DOHH2 (cell line): ENCODE data around the gene BICC1.

Experiments
- H3F3A ChIP-seq: fragments of 200-600 bp; sonication (generic), shearing (Covaris generic); 2 replicates; pipeline ENCODE4 v1.6.0; 2016; ENCODE audit warnings: antibody characterized with exemption, mild to moderate bottlenecking; ENCODE audit not compliant: control insufficient read depth, insufficient read depth
- H3K27ac ChIP-seq: fragments of 200-600 bp; sonication (generic); 2 replicates; pipeline ENCODE4 v1.5.1; 2014; ENCODE audit warnings: low read depth, mild to moderate bottlenecking, low read length, moderate library complexity
- H3K27me3 ChIP-seq: fragments of 200-600 bp; sonication (generic); 2 replicates; pipeline ENCODE4 v1.6.1; 2014; ENCODE audit warnings: mild to moderate bottlenecking, low read length, mixed read lengths; ENCODE audit not compliant: control insufficient read depth
- H3K36me3 ChIP-seq: fragments of 200-600 bp; sonication (generic); 2 replicates; pipeline ENCODE4 v1.6.1; 2014; ENCODE audit warnings: mild to moderate bottlenecking, low read length, moderate library complexity, mixed read lengths; ENCODE audit not compliant: control insufficient read depth
- H3K4me1 ChIP-seq: fragments of 200-600 bp; sonication (generic); 2 replicates; pipeline ENCODE4 v1.6.1; 2014; ENCODE audit warnings: mild to moderate bottlenecking, low read length, mixed read lengths; ENCODE audit not compliant: control insufficient read depth
- H3K4me2 ChIP-seq: fragments of 200-600 bp; sonication (generic); 2 replicates; pipeline ENCODE4 v1.6.0; 2014; ENCODE audit warnings: mild to moderate bottlenecking, low read length, moderate library complexity
- H3K4me3 ChIP-seq: fragments of 200-600 bp; sonication (generic); 2 replicates; pipeline ENCODE4 v1.5.1; 2014; ENCODE audit warnings: mild to moderate bottlenecking, low read length, mixed read lengths
- H3K79me2 ChIP-seq: fragments of 200-600 bp; sonication (generic); 2 replicates; pipeline ENCODE4 v1.6.1; 2014; ENCODE audit warnings: mild to moderate bottlenecking, low read length, mixed read lengths; ENCODE audit not compliant: control insufficient read depth
- H3K9me2 ChIP-seq: fragments of 200-600 bp; sonication (generic); replicated peaks from 2 replicates; pipeline ENCODE4 v1.6.1; 2014; ENCODE audit warnings: mild to moderate bottlenecking, low read length, mixed read lengths; ENCODE audit not compliant: control insufficient read depth
- H3K9me3 ChIP-seq: fragments of 200-600 bp; sonication (generic); 2 replicates; pipeline ENCODE4 v1.6.1; 2014; ENCODE audit warnings: antibody characterized with exemption, low read length, mixed read lengths; ENCODE audit not compliant: control insufficient read depth, insufficient read depth
- H4K20me1 ChIP-seq: fragments of 200-600 bp; sonication (generic); 2 replicates; pipeline ENCODE4 v1.6.0; 2014; ENCODE audit warnings: low read depth, mild to moderate bottlenecking, antibody characterized with exemption, low read length, moderate library complexity; ENCODE audit not compliant: control insufficient read depth, insufficient read depth
- EZH2phosphoT487 ChIP-seq: fragments of 200-600 bp; sonication (generic); IDR thresholded peaks from 2 replicates; pipeline ENCODE4 v1.6.1; 2017; ENCODE audit warnings: borderline replicate concordance, mild to moderate bottlenecking, antibody characterized with exemption, low read length, moderate library complexity, mixed read lengths
- TF ChIP-seq, protein P1 (sequence below): fragments of 200-600 bp; sonication (generic); IDR thresholded peaks from one replicate; pipeline ENCODE4 v1.5.1; 2014; ENCODE audit warnings: antibody characterized with exemption, mild to moderate bottlenecking, low read depth, low read length; ENCODE audit not compliant: poor library complexity, severe bottlenecking

The BICC1 gene

DNA sequence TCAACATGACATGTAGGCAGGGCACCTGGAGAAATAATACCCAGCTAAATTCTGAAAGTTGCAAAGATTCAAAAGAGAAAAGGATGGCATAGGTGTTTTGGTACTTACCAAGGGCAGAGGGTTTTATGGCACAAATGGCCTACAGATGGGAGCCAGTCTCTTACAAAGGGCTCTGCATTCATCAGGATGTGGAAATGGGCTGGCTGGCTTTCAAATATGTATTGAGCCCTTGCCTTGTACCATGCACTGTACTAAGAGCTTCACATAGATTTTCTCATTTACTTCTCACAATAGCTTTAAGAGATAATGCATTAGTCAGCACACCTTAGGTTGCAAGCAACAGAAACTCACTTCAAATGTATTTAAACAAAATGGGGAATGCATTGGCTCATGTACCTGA, 327.1 kb downstream of the BICC1 start:
- no peak overlapping the region for H3K4me2 ChIP-seq
- H3K27me3 ChIP-seq: no peaks in the 10 kb centered on the region
- H3K9me3 ChIP-seq: no peaks in the 10 kb centered on the region
- H3K36me3 ChIP-seq: no peaks in the 10 kb centered on the region
- no peak overlapping the region for H3K27ac ChIP-seq
- H3K4me1 ChIP-seq: no peaks in the 10 kb centered on the region
- H3F3A ChIP-seq: no peaks in the 10 kb centered on the region
- H3K4me3 ChIP-seq: no peak overlapping the region
- no peaks in the 10 kb centered on the region for H4K20me1 ChIP-seq
- no peaks in the 10 kb centered on the region for H3K9me2 ChIP-seq
- TF ChIP-seq EZH2phosphoT487: no peak
- TF ChIP-seq, protein P1, sequence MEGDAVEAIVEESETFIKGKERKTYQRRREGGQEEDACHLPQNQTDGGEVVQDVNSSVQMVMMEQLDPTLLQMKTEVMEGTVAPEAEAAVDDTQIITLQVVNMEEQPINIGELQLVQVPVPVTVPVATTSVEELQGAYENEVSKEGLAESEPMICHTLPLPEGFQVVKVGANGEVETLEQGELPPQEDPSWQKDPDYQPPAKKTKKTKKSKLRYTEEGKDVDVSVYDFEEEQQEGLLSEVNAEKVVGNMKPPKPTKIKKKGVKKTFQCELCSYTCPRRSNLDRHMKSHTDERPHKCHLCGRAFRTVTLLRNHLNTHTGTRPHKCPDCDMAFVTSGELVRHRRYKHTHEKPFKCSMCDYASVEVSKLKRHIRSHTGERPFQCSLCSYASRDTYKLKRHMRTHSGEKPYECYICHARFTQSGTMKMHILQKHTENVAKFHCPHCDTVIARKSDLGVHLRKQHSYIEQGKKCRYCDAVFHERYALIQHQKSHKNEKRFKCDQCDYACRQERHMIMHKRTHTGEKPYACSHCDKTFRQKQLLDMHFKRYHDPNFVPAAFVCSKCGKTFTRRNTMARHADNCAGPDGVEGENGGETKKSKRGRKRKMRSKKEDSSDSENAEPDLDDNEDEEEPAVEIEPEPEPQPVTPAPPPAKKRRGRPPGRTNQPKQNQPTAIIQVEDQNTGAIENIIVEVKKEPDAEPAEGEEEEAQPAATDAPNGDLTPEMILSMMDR: no peak
- H3K79me2 ChIP-seq: no peaks in the 10 kb centered on the region

DNA sequence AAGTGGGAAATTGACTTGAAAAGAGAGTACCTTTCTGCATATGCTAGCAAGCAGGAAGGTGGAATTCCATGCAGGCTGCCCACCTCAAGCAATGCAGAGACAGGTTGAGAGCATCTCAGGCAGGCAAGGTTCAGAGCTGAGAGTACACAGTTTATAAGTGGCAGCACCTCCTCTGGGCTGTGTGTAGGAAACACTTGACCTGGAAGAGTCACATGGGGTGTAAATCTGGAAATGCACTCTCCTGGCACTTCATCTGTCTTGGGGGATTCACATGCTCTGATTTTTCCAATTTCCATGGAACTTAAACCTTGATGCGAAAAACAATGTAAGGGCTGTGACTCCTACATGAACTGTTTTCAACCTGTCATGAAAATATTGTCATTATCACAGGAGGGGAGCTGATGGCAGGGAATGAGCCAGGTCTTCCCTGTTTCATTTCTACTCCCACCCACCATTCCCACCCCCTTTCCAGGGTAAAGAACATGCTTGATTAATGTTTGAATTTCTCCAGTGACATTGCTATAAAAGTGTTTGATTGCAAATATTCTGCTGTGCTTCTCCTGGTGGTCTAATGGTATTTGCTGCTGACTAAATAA, 328.3 kb downstream of the BICC1 start:
- Histone ChIP-seq H3K4me1 (no peaks in the 10 kb centered on the region), H4K20me1 (no peaks in the 10 kb centered on the region), H3K36me3 (no peaks in the 10 kb centered on the region), H3K9me2 (no peaks in the 10 kb centered on the region), H3K9me3 (no peaks in the 10 kb centered on the region), H3K4me3 (no peak overlapping the region), H3F3A (no peaks in the 10 kb centered on the region), H3K79me2 (no peaks in the 10 kb centered on the region), H3K27ac (no peak overlapping the region), H3K4me2 (no peak overlapping the region), H3K27me3 (no peaks in the 10 kb centered on the region)
- no peak for TF ChIP-seq EZH2phosphoT487
- TF ChIP-seq, protein P1: no peak

DNA sequence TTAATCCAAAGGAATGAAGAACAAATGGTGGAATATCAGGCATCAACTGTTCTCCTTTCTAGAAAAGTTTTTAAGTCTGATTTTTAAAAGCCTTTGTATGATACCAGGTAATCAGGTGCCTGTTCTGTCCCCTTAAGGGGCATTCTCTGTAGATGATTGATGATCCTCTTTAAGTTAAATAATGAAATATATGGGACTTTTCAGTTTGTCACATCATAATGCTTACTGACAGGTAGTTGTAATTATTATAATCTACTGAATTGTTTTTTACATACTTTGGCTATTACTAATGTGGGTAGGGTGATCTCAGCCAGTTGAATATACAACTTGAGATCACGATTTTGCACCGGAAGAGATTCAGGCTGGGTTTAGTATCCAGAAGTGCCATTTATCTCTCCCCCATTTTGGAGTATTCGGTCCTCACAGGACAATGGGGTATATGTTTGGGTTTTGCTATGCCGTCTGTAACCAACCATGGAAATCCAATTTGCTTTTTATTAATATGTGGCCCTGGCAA, 330.2 kb downstream of the BICC1 start:
- H3K4me1 ChIP-seq: no peaks in the 10 kb centered on the region
- H3K27ac ChIP-seq: no peak overlapping the region
- no peaks in the 10 kb centered on the region for H3K36me3 ChIP-seq
- no peaks in the 10 kb centered on the region for H4K20me1 ChIP-seq
- H3K9me2 ChIP-seq: no peaks in the 10 kb centered on the region
- no peaks in the 10 kb centered on the region for H3K27me3 ChIP-seq
- no peaks in the 10 kb centered on the region for H3K79me2 ChIP-seq
- no peak overlapping the region for H3K4me3 ChIP-seq
- H3F3A ChIP-seq: no peaks in the 10 kb centered on the region
- H3K4me2 ChIP-seq: no peak overlapping the region
- H3K9me3 ChIP-seq: no peaks in the 10 kb centered on the region
- TF ChIP-seq, protein P1: no peak
- no peak for TF ChIP-seq EZH2phosphoT487
